Loucy (cell line): ENCODE data around the gene AKAP17A.

Experiments used
- CTCF ChIP-seq: fragments of 200-600 bp; sonication (generic); conservative IDR thresholded peaks from 2 replicates; pipeline ENCODE4 v1.5.1; 2014; ENCODE audit warnings: mild to moderate bottlenecking, antibody characterized with exemption, low read length
- EZH2phosphoT487 ChIP-seq: fragments of 200-600 bp; IDR thresholded peaks from 2 replicates; pipeline ENCODE4 v1.6.1; 2018; ENCODE audit warnings: antibody characterized with exemption, mild to moderate bottlenecking, moderate library complexity, borderline replicate concordance

DNA sequence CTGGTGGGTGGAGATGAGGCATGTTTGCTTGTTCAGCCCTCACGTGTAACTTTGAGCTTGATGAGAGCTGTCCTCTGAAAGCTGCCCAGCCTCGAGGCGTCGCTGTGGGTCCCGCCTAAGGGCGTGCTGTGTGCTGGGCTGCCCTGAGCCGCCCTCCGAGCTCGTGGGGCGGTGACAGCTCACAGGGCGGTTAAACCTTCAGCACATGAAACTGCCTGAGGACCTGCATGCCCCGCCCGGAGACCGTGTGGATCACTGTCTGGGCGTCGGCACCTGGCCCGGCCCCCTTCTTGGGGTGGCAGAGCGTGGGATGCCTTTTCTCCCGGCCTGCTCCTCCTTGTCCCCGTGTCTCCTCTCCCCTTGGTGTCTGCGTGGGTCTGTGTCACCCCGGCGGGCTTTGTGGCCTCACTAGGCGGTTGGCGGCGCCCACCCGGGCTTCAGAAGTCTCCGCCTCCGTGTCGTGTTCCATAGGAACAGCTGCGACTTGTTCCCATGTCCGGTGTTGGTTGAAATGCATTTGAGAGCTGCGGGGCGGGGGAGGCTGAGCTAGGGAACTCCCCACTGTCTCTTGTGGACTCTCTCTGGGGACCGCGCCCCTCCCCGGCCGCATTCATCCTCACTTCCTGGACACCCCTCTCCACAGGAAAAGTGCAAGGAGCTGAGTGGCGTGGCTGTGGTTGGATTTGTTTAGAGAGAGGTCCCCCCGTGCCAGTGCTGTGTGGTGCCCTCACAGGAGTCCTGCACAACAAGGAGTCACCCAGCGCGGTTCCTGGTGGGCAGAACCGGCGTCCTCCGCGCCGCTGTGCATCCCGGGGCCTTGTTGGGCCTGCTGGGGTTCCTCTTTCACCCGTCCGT, 6.8 kb downstream of the AKAP17A start:
- TF ChIP-seq CTCF (no peak), EZH2phosphoT487 (no peak)
